ENCODE data around the gene TRAK2.
A peak's percentile ranks its signal among the peaks of the same experiment; 100 is the strongest.

The TRAK2 gene

GRCh38 chr2:201452922-201453643, 1.8 kb upstream of the TRAK2 start:
- Histone ChIP-seq H3K27ac (no peak overlapping the region), H3K9ac (ENCODE audit: insufficient read length) (no peak overlapping the region), H3K9me3 (ENCODE audit: low read depth, low read length) (no peaks in the 10 kb centered on the region), H3K4me3 (peak overlapping the region; percentile 96), H3K36me3 (ENCODE audit: insufficient read depth, low read length) (no peaks in the 10 kb centered on the region)
- no peak for DNase-seq (ENCODE audit: low read depth, low spot score)
- TF ChIP-seq POLR2AphosphoS5 (IDR thresholded peaks at IDR 0.05; ENCODE audit: borderline replicate concordance, low read depth, low read length): no peak
- TF ChIP-seq FOXP2 (optimal IDR thresholded peaks at IDR 0.05; ENCODE audit: control extremely low read depth, extremely low read length, insufficient read depth): no peak
- TF ChIP-seq EZH2 (IDR thresholded peaks at IDR 0.05): no peak

GRCh38 chr2:201452058-201452921, 1.0 kb upstream of the TRAK2 start:
- no peaks in the 10 kb centered on the region for H3K36me3 ChIP-seq (ENCODE audit: insufficient read depth, low read length)
- H3K9me3 ChIP-seq (ENCODE audit: low read depth, low read length): no peaks in the 10 kb centered on the region
- peak overlapping the region; percentile 63 for H3K9ac ChIP-seq (ENCODE audit: insufficient read length)
- TF ChIP-seq FOXP2 (optimal IDR thresholded peaks at IDR 0.05; ENCODE audit: control extremely low read depth, extremely low read length, insufficient read depth) (no peak), POLR2AphosphoS5 (IDR thresholded peaks at IDR 0.05; ENCODE audit: borderline replicate concordance, low read depth, low read length) (no peak), EZH2 (IDR thresholded peaks at IDR 0.05) (no peak)
- peak overlapping the region; percentile 96 for H3K4me3 ChIP-seq
- no peak overlapping the region for H3K27ac ChIP-seq
- DNase-seq (ENCODE audit: low read depth, low spot score): no peak

- Histone ChIP-seq H3K9ac (ENCODE audit: insufficient read length) (peak overlapping the region; percentile 84), H3K27ac (no peak overlapping the region), H3K4me3 (peak overlapping the region; percentile 96), H3K9me3 (ENCODE audit: low read depth, low read length) (no peaks in the 10 kb centered on the region), H3K36me3 (ENCODE audit: insufficient read depth, low read length) (no peaks in the 10 kb centered on the region)
- TF ChIP-seq POLR2AphosphoS5 (IDR thresholded peaks at IDR 0.05; ENCODE audit: borderline replicate concordance, low read depth, low read length) (no peak), FOXP2 (optimal IDR thresholded peaks at IDR 0.05; ENCODE audit: control extremely low read depth, extremely low read length, insufficient read depth) (no peak), EZH2 (IDR thresholded peaks at IDR 0.05) (no peak)
- no peak for DNase-seq (ENCODE audit: low read depth, low spot score)
These were observed 335 bp downstream of the TRAK2 start for GRCh38 chr2:201450954-201451291.

- Histone ChIP-seq H3K36me3 (ENCODE audit: insufficient read depth, low read length) (no peaks in the 10 kb centered on the region), H3K9me3 (ENCODE audit: low read depth, low read length) (no peaks in the 10 kb centered on the region), H3K27ac (no peak overlapping the region), H3K4me3 (no peak overlapping the region), H3K9ac (ENCODE audit: insufficient read length) (no peak overlapping the region)
- no peak for DNase-seq (ENCODE audit: low read depth, low spot score)
- TF ChIP-seq FOXP2 (optimal IDR thresholded peaks at IDR 0.05; ENCODE audit: control extremely low read depth, extremely low read length, insufficient read depth) (no peak), POLR2AphosphoS5 (IDR thresholded peaks at IDR 0.05; ENCODE audit: borderline replicate concordance, low read depth, low read length) (no peak), EZH2 (IDR thresholded peaks at IDR 0.05) (no peak)
These were observed 2.6 kb downstream of the TRAK2 start for GRCh38 chr2:201448701-201449100.

- Histone ChIP-seq H3K27ac (no peak overlapping the region), H3K36me3 (ENCODE audit: insufficient read depth, low read length) (no peaks in the 10 kb centered on the region), H3K9ac (ENCODE audit: insufficient read length) (no peak overlapping the region), H3K9me3 (ENCODE audit: low read depth, low read length) (no peaks in the 10 kb centered on the region), H3K4me3 (no peak overlapping the region)
- TF ChIP-seq POLR2AphosphoS5 (IDR thresholded peaks at IDR 0.05; ENCODE audit: borderline replicate concordance, low read depth, low read length): no peak
- no peak for TF ChIP-seq EZH2 (IDR thresholded peaks at IDR 0.05)
- TF ChIP-seq FOXP2 (optimal IDR thresholded peaks at IDR 0.05; ENCODE audit: control extremely low read depth, extremely low read length, insufficient read depth): no peak
- DNase-seq (ENCODE audit: low read depth, low spot score): no peak
These were observed 3.2 kb downstream of the TRAK2 start for GRCh38 chr2:201448061-201448460.

GRCh38 chr2:201447086-201447485, 4.2 kb downstream of the TRAK2 start:
- TF ChIP-seq EZH2 (IDR thresholded peaks at IDR 0.05): no peak
- no peak for TF ChIP-seq FOXP2 (optimal IDR thresholded peaks at IDR 0.05; ENCODE audit: control extremely low read depth, extremely low read length, insufficient read depth)
- H3K36me3 ChIP-seq (ENCODE audit: insufficient read depth, low read length): no peaks in the 10 kb centered on the region
- DNase-seq (ENCODE audit: low read depth, low spot score): no peak
- H3K27ac ChIP-seq: no peak overlapping the region
- no peaks in the 10 kb centered on the region for H3K9me3 ChIP-seq (ENCODE audit: low read depth, low read length)
- no peak overlapping the region for H3K4me3 ChIP-seq
- H3K9ac ChIP-seq (ENCODE audit: insufficient read length): no peak overlapping the region

- Histone ChIP-seq H3K9me3 (ENCODE audit: low read depth, low read length) (no peaks in the 10 kb centered on the region), H3K4me3 (no peak overlapping the region), H3K27ac (no peak overlapping the region), H3K9ac (ENCODE audit: insufficient read length) (no peak overlapping the region), H3K36me3 (ENCODE audit: insufficient read depth, low read length) (no peaks in the 10 kb centered on the region)
- no peak for TF ChIP-seq POLR2AphosphoS5 (IDR thresholded peaks at IDR 0.05; ENCODE audit: borderline replicate concordance, low read depth, low read length)
- TF ChIP-seq EZH2 (IDR thresholded peaks at IDR 0.05): no peak
- no peak for TF ChIP-seq FOXP2 (optimal IDR thresholded peaks at IDR 0.05; ENCODE audit: control extremely low read depth, extremely low read length, insufficient read depth)
- no peak for DNase-seq (ENCODE audit: low read depth, low spot score)
These were observed 6.4 kb downstream of the TRAK2 start for GRCh38 chr2:201444746-201445465.

GRCh38 chr2:201441409-201441808, 9.8 kb downstream of the TRAK2 start:
- DNase-seq (ENCODE audit: low read depth, low spot score): no peak

More at GRCh38 chr2:201441409-201441808, 9.8 kb downstream of the TRAK2 start:
- H3K4me3 ChIP-seq: no peak overlapping the region
- no peak overlapping the region for H3K27ac ChIP-seq
- TF ChIP-seq POLR2AphosphoS5 (IDR thresholded peaks at IDR 0.05; ENCODE audit: borderline replicate concordance, low read depth, low read length) (no peak), FOXP2 (optimal IDR thresholded peaks at IDR 0.05; ENCODE audit: control extremely low read depth, extremely low read length, insufficient read depth) (no peak), EZH2 (IDR thresholded peaks at IDR 0.05) (no peak)
- H3K9ac ChIP-seq (ENCODE audit: insufficient read length): no peak overlapping the region
- H3K36me3 ChIP-seq (ENCODE audit: insufficient read depth, low read length): no peaks in the 10 kb centered on the region
- no peaks in the 10 kb centered on the region for H3K9me3 ChIP-seq (ENCODE audit: low read depth, low read length)

All from SK-N-MC (cell line).